MM.1S (cell line): ENCODE data around the gene P2RX3.

Experiments used
- DNase-seq: peaks from one replicate; pipeline ENCODE4 v3.0.0-alpha.2; 2015
- H2AFZ ChIP-seq: fragments of 300-600 bp; sonication (generic); 2 replicates; pipeline ENCODE4 v1.6.0; 2016; ENCODE audit warnings: antibody characterized with exemption, low read length
- H3F3A ChIP-seq: fragments of 300-600 bp; sonication (generic); 2 replicates; pipeline ENCODE4 v1.6.1; 2016; ENCODE audit warnings: mild to moderate bottlenecking, antibody characterized with exemption, low read length, moderate library complexity, mixed read lengths; ENCODE audit not compliant: insufficient read depth
- H3K27ac ChIP-seq: fragments of 300-600 bp; sonication (generic); 2 replicates; pipeline ENCODE4 v1.5.1; 2016; ENCODE audit warnings: mild to moderate bottlenecking, low read length
- H3K27me3 ChIP-seq: fragments of 300-600 bp; sonication (generic); replicated peaks from 2 replicates; pipeline ENCODE4 v1.6.0; 2016; ENCODE audit warnings: low read length; ENCODE audit not compliant: insufficient read depth
- H3K36me3 ChIP-seq: fragments of 300-600 bp; sonication (generic); replicated peaks from 2 replicates; pipeline ENCODE4 v1.6.1; 2016; ENCODE audit warnings: mild to moderate bottlenecking, low read length, mixed read lengths; ENCODE audit not compliant: insufficient read depth
- H3K4me1 ChIP-seq: fragments of 300-600 bp; sonication (generic); 2 replicates; pipeline ENCODE4 v1.6.1; 2016; ENCODE audit warnings: low read length, mixed read lengths
- H3K4me2 ChIP-seq: fragments of 300-600 bp; sonication (generic); 2 replicates; pipeline ENCODE4 v1.6.0; 2016; ENCODE audit warnings: low read depth, low read length
- H3K4me3 ChIP-seq: fragments of 300-600 bp; sonication (generic); 2 replicates; pipeline ENCODE4 v1.5.1; 2016; ENCODE audit warnings: low read length, mixed read lengths
- H3K79me2 ChIP-seq: fragments of 300-600 bp; sonication (generic); 2 replicates; pipeline ENCODE4 v1.6.1; 2016; ENCODE audit warnings: mixed run types, low read length, mixed read lengths
- H3K9ac ChIP-seq: fragments of 300-600 bp; sonication (generic); 2 replicates; pipeline ENCODE4 v1.6.1; 2016; ENCODE audit warnings: low read length, mixed read lengths
- H3K9me2 ChIP-seq: fragments of 300-600 bp; sonication (generic); replicated peaks from 2 replicates; pipeline ENCODE4 v1.6.1; 2016; ENCODE audit warnings: mild to moderate bottlenecking, low read length, mixed read lengths; ENCODE audit not compliant: insufficient read depth
- H3K9me3 ChIP-seq: fragments of 300-600 bp; sonication (generic); replicated peaks from 2 replicates; pipeline ENCODE4 v1.6.1; 2016; ENCODE audit warnings: mild to moderate bottlenecking, low read length, mixed read lengths; ENCODE audit not compliant: insufficient read depth
- H4K20me1 ChIP-seq: fragments of 300-600 bp; sonication (generic); 2 replicates; pipeline ENCODE4 v1.6.1; 2016; ENCODE audit warnings: mild to moderate bottlenecking, low read length, moderate library complexity, mixed read lengths; ENCODE audit not compliant: insufficient read depth
- CTCF ChIP-seq: fragments of 300-600 bp; sonication (generic); IDR thresholded peaks from 2 replicates; pipeline ENCODE4 v1.5.1; 2016; ENCODE audit warnings: antibody characterized with exemption, low read length, mixed read lengths
- EZH2 ChIP-seq: fragments of 300-600 bp; sonication (generic); optimal IDR thresholded peaks from 2 replicates; pipeline ENCODE3; 2017; ENCODE audit warnings: low read depth, mild to moderate bottlenecking, antibody characterized with exemption, low read length, mixed read lengths
- EZH2phosphoT487 ChIP-seq: fragments of 300-600 bp; sonication (generic); IDR thresholded peaks from 2 replicates; pipeline ENCODE4 v1.6.1; 2018; ENCODE audit warnings: antibody characterized with exemption, low read length

P2RX3 gene

GRCh38 chr11:57324886-57325734, 13.0 kb upstream of the P2RX3 start, which contains the start of gene TNKS1BP1:
Gene TNKS1BP1 (minus strand): TSS chr11:57324952. CDS start chr11:57321885, 3,067 bp downstream.
- no peaks in the 10 kb centered on the region for H3K27me3 ChIP-seq
- peak; percentile 94 for DNase-seq
- peaks cover 6% of the 10 kb centered on the region for H3K79me2 ChIP-seq
- peaks cover 25% of the 10 kb centered on the region for H3F3A ChIP-seq
- no peaks in the 10 kb centered on the region for H3K9me3 ChIP-seq
- no peaks in the 10 kb centered on the region for H3K9me2 ChIP-seq
- no peaks in the 10 kb centered on the region for H4K20me1 ChIP-seq
- H2AFZ ChIP-seq: peak within 1 kb of the TSS; percentile 88
- peaks cover 30% of the 10 kb centered on the region for H3K4me1 ChIP-seq
- peak within 1 kb of the TSS; percentile 66 for H3K4me3 ChIP-seq
- peak within 1 kb of the TSS; percentile 94 for H3K27ac ChIP-seq
- H3K9ac ChIP-seq: peak within 1 kb of the TSS; percentile 82
- peak within 1 kb of the TSS; percentile 98 for H3K4me2 ChIP-seq
- TF ChIP-seq CTCF (peak; percentile 10; the same call in 1 of the 2 replicates), EZH2 (no peak)
- H3K36me3 ChIP-seq: no peaks in the 10 kb centered on the region; the same call in 1 of the 2 replicates

- no peaks in the 10 kb centered on the region for H3K9me3 ChIP-seq
- peak overlapping the region; percentile 66 for H3K4me3 ChIP-seq
- H3K27ac ChIP-seq: peak overlapping the region; percentile 94
- H3K9me2 ChIP-seq: no peaks in the 10 kb centered on the region
- H3K27me3 ChIP-seq: no peaks in the 10 kb centered on the region
- H3K4me2 ChIP-seq: peak overlapping the region; percentile 98
- peaks cover 25% of the 10 kb centered on the region for H3F3A ChIP-seq
- peak overlapping the region; percentile 88 for H2AFZ ChIP-seq
- DNase-seq: peak; percentile 16
- H3K9ac ChIP-seq: peak overlapping the region; percentile 82
- TF ChIP-seq EZH2phosphoT487 (no peak), CTCF (0 out of 2 replicates have a peak, but pooled peaks have one; percentile 2), EZH2 (no peak)
- peaks cover 5% of the 10 kb centered on the region; the same call in 1 of the 2 replicates for H3K36me3 ChIP-seq
- peaks cover 11% of the 10 kb centered on the region for H3K79me2 ChIP-seq
- H4K20me1 ChIP-seq: no peaks in the 10 kb centered on the region
- H3K4me1 ChIP-seq: peaks cover 30% of the 10 kb centered on the region
These were observed 12.5 kb upstream of the P2RX3 start for GRCh38 chr11:57325735-57326048.

- peaks cover 30% of the 10 kb centered on the region for H3K4me1 ChIP-seq
- no peaks in the 10 kb centered on the region for H3K9me2 ChIP-seq
- H3K9me3 ChIP-seq: no peaks in the 10 kb centered on the region
- peaks cover 32% of the 10 kb centered on the region for H3K79me2 ChIP-seq
- H3F3A ChIP-seq: peaks cover 25% of the 10 kb centered on the region
- no peak for TF ChIP-seq EZH2
- TF ChIP-seq CTCF: no peak
- TF ChIP-seq EZH2phosphoT487: no peak
- H3K4me3 ChIP-seq: no peak overlapping the region
- no peak overlapping the region for H3K9ac ChIP-seq
- DNase-seq: no peak
- H3K27ac ChIP-seq: no peak overlapping the region
- H2AFZ ChIP-seq: no peak overlapping the region
- no peaks in the 10 kb centered on the region for H4K20me1 ChIP-seq
- H3K27me3 ChIP-seq: no peaks in the 10 kb centered on the region
- no peak overlapping the region for H3K4me2 ChIP-seq
- H3K36me3 ChIP-seq: peaks cover 11% of the 10 kb centered on the region; the same call in 1 of the 2 replicates
These were observed 10.4 kb upstream of the P2RX3 start for GRCh38 chr11:57327721-57328120.
